Activated naive CD4-positive, alpha-beta T cell treated with anti-CD3 and anti-CD28 coated beads, Interleukin-2, amount 50 U/mL, for 24 hours (primary cell): ENCODE data around the gene SLC16A5.
"Not testable (repeated sequence)": the region's sequence is repeated elsewhere in the genome, so short reads cannot be mapped to it uniquely, and the experiment has no call there.

Experiments used
- H3K27ac Mint-ChIP-seq: one replicate; pipeline ENCODE4 v1.8.0; 2021; ENCODE audit warnings: mild to moderate bottlenecking, mixed read lengths
- H3K27me3 Mint-ChIP-seq: one replicate; pipeline ENCODE4 v1.8.0; 2021; ENCODE audit warnings: mixed read lengths
- H3K36me3 Mint-ChIP-seq: one replicate; pipeline ENCODE4 v1.8.0; 2021; ENCODE audit warnings: mixed read lengths
- H3K4me1 Mint-ChIP-seq: one replicate; pipeline ENCODE4 v1.8.0; 2021; ENCODE audit warnings: mixed read lengths
- H3K4me3 Mint-ChIP-seq: one replicate; pipeline ENCODE4 v1.8.0; 2021; ENCODE audit warnings: mild to moderate bottlenecking, mixed read lengths
- H3K9me3 Mint-ChIP-seq: one replicate; pipeline ENCODE4 v1.8.0; 2021; ENCODE audit warnings: mixed read lengths

The SLC16A5 gene

DNA sequence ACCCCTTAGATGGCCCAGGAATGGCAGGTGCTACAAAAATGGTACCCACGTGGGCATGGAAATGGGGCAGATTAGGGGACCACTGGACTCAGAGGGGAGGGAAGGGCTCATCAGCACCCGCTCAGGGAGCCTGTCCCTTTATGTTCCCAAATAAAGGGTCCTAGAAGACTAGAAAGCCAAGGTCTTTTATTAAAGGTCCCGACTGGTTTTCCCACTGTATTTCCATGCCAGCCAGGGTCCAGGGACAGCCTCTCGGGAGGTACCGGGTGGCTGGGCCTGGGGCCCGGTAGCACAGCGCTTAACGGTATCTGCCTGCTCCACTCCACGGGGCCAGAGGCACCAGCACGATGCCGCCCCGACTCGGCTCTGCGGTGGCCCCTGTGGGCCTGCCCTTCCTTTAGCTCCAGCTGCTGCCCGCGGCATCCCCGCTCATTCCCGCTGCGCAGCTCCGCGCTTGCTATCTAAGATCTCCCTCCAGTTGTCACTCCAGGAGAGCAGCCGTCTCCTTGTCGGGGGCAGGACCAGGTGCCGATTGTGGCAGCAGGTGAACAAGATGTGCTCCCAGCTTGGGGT is 42.4 kb downstream of the SLC16A5 start:
- Mint-ChIP-seq H3K4me1 (peaks cover 23% of the 10 kb centered on the region), H3K36me3 (no peaks in the 10 kb centered on the region), H3K27me3 (no peaks in the 10 kb centered on the region), H3K9me3 (no peaks in the 10 kb centered on the region), H3K27ac (peak overlapping the region; percentile 95), H3K4me3 (peak overlapping the region; percentile 91)

DNA sequence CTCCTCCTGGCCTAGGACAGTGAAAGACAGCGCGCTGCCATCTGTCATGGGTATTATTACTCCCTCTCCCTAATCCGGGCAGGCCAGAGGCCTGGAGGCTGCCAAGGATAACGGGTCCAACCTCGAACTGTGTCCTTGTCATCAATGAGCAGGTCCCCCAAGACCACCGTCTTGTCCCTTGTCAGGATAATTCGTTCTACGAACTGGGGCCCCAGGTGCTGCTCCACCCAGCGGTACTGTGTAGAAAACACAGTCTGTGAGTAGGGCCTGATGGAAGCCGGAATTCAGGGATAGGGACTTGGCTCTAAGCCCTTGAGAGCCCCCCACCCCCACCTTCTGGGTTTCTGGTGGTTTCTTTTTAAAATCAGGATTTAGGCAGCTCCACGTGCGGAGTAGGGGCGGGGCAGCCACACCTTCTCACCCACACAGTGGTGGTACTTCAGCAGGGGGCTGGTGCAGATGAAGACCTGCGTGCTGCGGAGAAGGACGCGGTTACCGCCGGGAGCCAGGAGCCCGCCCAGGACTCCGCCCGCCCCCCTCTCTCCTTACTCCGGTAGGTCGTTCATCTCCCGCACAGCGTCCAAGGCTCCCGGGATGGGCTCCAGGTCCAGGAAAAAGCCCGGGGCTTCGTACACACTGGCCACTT is 43.0 kb downstream of the SLC16A5 start:
- Mint-ChIP-seq H3K36me3 (peaks cover under 1% of the 10 kb centered on the region), H3K27me3 (no peaks in the 10 kb centered on the region), H3K4me1 (peaks cover 18% of the 10 kb centered on the region), H3K4me3 (peak overlapping the region; percentile 91), H3K27ac (peak overlapping the region; percentile 95), H3K9me3 (no peaks in the 10 kb centered on the region)

DNA sequence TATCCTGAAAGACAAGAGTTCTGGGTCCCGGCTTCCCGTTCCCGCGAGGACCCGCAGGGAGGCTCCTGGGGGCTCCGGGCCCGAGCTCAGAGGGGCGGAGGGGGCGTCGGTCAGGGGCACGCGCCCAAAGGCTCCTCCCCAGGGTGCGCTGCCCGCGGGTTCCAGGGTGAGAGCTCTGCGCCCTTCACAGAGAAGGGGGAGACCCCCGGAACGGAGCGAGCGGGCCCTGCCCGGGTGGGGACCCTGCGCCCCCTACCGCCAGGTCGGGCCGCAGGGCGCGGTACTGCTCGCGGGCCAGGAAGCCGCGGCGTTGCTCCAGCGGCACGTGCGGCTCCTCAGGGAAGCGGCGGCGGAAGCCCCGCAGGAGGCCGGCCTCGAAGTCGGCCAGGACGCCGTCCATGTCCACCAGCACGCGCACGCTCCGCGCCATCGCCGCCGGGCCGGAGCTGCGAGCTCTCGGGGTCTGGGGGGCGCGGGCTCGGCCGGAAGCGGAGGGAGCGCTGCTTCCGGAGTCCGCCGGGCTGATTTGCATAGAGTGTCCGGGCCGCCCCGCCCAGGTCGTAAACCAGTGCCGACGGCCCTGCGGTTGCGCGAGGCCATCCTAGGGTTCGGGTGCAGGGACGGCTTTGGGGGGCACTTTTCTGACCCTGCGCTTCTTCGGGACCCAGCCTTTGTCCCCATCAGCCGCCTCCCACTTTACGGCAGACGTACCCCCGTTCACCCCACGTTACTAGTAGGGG is 43.7 kb downstream of the SLC16A5 start, which contains the start of gene NT5C:
Gene NT5C (minus strand): TSS at position 465 of the 740 bp plus-strand sequence. CDS start 35 bp downstream, at position 430.
- H3K36me3 Mint-ChIP-seq, result peaks cover 1% of the 10 kb centered on the region

DNA sequence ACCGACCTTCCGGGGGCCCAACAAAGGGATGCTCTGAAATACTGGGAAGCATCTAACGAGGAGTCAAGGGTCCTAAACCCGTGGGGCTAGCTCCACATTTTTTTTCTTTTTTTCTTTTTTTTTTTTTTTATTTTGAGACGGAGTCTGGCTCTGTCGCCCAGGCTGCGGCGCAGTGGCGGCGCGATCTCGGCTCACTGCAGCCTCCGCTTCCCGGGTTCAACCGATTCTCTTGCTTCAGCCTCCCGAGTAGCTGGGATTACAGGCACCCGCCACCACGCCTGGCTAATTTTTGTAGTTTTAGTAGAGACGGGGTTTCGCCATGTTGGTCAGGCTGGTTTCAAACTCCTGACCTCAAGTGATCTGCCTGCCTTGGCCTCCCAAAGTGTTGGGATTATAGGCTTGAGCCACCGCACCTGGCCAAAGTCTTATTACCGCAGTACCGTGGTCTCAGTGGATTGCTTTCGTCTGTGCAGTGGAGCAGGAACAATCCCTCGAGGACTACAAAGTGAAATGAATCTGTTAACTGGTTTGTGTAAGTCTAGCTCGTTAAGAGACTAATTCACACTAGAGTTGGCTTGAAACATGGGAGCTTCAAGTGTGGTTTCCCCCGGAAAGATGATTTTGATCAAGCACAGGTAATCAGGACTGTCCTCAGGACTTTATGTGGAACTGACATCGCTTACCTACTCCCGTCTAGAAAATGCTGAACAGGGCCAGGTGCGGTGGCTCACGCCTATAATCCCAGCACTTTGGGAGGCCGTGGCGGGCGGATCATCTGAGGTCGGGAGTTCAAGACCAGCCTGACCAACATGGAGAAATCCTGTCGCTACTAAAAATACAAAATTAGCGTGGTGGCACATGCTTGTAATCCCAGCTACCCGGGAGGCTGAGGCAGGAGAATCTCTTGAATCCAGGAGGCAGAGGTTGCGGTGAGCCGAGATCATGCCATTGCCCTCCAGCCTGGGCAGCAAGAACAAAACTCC is 44.6 kb downstream of the SLC16A5 start:
- not testable (repeated sequence) for H3K27me3 Mint-ChIP-seq, H3K36me3 Mint-ChIP-seq, H3K9me3 Mint-ChIP-seq
- Mint-ChIP-seq H3K4me3 (peak overlapping the region; percentile 87), H3K4me1 (peaks cover 11% of the 10 kb centered on the region), H3K27ac (peak overlapping the region; percentile 79)

More for the DNA sequence above, 43.7 kb downstream of the SLC16A5 start, which contains the start of gene NT5C:
- H3K4me3 Mint-ChIP-seq, result peak within 1 kb of the TSS; percentile 91
- H3K9me3 Mint-ChIP-seq, result no peaks in the 10 kb centered on the region
- no peaks in the 10 kb centered on the region for H3K27me3 Mint-ChIP-seq
- peaks cover 11% of the 10 kb centered on the region for H3K4me1 Mint-ChIP-seq
- H3K27ac Mint-ChIP-seq, result peak within 1 kb of the TSS; percentile 95

DNA sequence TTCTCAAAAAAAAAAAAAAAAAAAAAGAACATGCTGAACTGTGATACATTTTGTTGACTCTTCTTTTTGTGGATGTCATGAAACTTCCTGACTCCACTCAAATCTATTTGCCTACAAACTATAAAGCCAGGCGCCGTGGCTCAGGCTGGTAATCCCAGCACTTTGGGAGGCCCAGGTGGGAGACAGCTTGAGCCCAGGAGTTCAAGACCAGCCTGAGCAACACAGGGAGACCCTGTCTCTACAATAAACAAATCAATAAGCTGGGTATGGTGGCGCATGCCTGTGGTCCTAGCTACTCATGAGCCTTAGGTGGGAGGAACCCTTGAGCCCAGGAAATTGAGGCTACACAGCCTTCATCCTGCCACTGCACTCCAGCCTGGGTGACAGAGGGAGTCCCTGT is 45.2 kb downstream of the SLC16A5 start:
- Mint-ChIP-seq H3K4me3 (no peak overlapping the region), H3K27ac (peak overlapping the region; percentile 77), H3K36me3 (peaks cover 1% of the 10 kb centered on the region), H3K9me3 (no peaks in the 10 kb centered on the region), H3K4me1 (peaks cover 11% of the 10 kb centered on the region), H3K27me3 (no peaks in the 10 kb centered on the region)

DNA sequence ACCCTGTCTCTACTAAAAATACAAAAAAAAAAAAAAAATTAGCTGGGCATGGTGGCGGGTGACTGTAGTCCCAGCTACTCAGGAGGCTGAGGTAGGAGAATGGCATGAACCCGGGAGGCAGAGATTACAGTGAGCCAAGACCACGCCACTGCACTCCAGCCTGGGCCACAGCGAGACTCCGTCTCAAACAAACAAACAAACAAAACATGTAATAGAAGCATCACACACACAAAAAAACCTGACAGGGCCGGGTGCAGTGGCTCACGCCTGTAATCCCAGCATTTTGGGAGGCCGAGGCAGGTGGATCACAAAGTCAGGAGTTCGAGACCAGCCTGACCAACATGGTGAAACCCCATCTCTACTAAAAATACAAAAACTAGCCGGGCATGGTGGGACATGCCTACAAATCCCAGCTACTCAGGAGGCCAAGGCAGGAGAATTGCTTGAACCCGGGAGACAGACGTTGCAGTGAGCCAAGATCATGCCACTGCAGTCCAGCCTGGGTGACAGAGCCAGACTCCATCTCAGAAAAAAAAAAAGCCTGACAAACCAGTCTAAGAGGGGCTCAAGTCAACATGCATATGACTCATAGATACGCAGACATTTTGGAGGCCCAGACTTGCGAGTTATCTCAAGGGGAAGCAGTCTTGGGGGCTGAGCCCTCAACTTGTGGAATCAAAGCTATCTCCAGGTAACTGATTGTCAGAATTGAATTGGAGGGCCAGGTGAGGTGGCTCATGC is 46.0 kb downstream of the SLC16A5 start:
- not testable (repeated sequence) for H3K27me3 Mint-ChIP-seq, H3K36me3 Mint-ChIP-seq, H3K9me3 Mint-ChIP-seq, H3K4me3 Mint-ChIP-seq
- Mint-ChIP-seq H3K4me1 (peaks cover 11% of the 10 kb centered on the region), H3K27ac (peak overlapping the region; percentile 88)

DNA sequence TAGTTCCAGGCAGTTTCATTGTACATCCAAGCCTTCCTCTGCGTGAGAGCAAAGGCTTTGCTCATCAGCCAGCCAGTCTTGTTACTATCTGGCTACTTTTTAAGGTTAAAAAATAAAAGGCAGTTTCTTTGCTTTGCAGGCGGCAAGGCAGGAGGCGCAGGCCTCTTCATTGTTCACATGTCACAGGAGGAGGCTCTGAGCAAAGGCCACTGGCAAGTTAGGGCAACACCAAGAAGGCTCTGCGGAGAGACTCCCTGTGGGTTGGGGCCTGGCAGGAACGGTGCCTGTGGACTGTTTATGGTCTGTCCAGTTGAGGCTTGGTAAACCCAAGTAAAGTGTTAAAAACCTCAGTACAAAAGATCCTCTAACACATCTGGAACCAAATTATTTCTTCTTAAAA is 47.7 kb downstream of the SLC16A5 start:
- peaks cover 1% of the 10 kb centered on the region for H3K36me3 Mint-ChIP-seq
- peaks cover 8% of the 10 kb centered on the region for H3K4me1 Mint-ChIP-seq
- no peaks in the 10 kb centered on the region for H3K27me3 Mint-ChIP-seq
- no peaks in the 10 kb centered on the region for H3K9me3 Mint-ChIP-seq
- H3K4me3 Mint-ChIP-seq, result no peak overlapping the region
- H3K27ac Mint-ChIP-seq, result peak overlapping the region; percentile 55

DNA sequence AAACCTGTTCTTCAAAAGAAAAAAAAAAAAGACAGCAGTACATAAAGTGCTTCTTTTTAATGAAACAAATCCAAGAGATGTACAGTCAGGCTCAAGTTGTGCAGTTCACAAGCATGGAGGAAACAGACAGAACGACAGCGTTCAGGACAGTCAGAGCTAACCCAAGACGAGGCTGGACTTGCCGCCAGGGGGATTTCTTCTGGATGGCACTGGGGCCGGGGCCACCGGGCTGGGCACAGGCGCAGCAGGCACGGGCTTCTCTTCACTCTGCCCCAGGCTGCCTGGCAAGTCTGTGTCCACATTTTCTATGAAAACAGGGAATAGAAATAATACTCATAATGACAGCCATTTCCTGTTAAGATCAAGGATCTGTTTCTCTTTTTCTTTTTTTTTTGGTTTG is 48.2 kb downstream of the SLC16A5 start:
- peaks cover 6% of the 10 kb centered on the region for H3K4me1 Mint-ChIP-seq
- no peak overlapping the region for H3K4me3 Mint-ChIP-seq
- H3K27ac Mint-ChIP-seq, result peak overlapping the region; percentile 55
- no peaks in the 10 kb centered on the region for H3K27me3 Mint-ChIP-seq
- H3K9me3 Mint-ChIP-seq, result no peaks in the 10 kb centered on the region
- H3K36me3 Mint-ChIP-seq, result peaks cover 1% of the 10 kb centered on the region

DNA sequence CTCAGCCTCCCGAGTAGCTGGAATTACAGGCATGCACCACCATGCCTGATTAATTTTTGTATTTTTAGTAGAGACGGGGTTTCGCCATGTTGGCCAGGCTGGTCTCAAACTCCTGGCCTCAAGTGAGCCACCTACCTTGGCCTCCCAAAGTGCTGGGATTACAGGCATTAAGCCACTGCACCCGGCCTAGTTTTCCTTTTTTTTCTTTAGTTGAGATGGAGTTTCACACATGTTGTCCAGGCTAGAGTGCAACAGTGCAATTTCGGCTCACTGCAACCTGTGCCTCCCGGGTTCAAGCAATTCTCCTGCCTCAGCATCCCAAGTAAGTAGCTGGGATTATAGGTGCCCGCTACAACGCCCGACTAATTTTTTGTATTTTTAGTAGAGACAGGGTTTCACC is 50.0 kb downstream of the SLC16A5 start:
- H3K4me1 Mint-ChIP-seq, H3K4me3 Mint-ChIP-seq, H3K36me3 Mint-ChIP-seq, H3K9me3 Mint-ChIP-seq, H3K27me3 Mint-ChIP-seq: not testable (repeated sequence)
- H3K27ac Mint-ChIP-seq, result peak overlapping the region; percentile 8

DNA sequence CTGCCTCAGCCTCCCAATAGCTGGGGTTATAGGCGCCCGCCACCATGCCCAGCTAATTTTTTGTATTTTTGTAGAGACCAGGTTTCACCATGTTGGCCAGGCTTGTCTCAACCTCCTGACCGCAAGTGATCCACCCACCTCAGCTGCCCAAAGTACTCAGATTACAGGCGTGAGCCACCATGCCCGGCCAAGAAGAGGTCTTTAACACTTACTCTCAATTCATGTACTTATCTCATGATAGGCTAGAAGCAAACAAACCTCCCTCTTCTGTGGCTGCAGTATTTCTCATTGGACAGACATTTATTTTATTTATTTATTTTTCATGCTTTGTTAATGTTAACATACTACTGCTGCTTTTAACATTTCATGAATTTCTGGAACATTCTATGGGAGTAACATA is 50.8 kb downstream of the SLC16A5 start:
- no peak overlapping the region for H3K4me3 Mint-ChIP-seq
- peaks cover 1% of the 10 kb centered on the region for H3K36me3 Mint-ChIP-seq
- H3K27ac Mint-ChIP-seq, result no peak overlapping the region

DNA sequence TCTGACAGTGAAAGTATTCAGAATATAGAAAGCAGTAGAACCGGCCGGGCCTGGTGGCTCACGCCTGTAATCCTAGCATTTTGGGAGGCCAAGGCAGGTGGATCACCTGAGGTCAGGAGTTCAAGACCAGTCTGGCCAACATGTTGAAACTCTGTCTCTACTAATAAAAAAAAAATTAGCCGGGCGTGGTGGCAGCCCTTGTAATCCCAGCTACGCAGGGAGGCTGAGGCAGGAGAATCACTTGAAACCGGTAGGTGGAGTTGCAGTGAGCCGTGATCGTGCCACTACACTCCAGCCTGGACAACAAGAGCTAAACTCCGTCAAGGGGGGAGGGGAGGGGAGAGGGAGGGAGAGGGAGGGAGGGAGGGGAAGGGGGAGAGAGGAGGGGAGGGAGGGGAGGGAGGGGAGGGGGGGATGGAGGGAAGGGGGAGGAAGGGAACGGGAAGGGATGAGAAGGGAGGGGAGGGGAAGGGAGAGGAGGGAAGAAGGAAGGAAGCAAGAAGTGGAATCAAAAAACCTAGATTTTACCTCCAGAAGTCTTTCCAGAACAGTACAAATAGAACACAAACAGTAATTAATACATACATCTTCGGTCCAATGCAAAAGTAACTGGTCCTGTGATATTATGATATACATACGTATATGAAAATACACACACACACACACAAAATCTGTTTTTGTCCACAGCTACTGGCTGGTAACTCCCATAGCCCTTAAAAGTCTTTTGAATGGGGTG is 54.6 kb downstream of the SLC16A5 start:
- peaks cover 10% of the 10 kb centered on the region for H3K36me3 Mint-ChIP-seq

More for the DNA sequence above, 50.8 kb downstream of the SLC16A5 start:
- peaks cover 3% of the 10 kb centered on the region for H3K4me1 Mint-ChIP-seq
- no peaks in the 10 kb centered on the region for H3K27me3 Mint-ChIP-seq
- no peaks in the 10 kb centered on the region for H3K9me3 Mint-ChIP-seq

DNA sequence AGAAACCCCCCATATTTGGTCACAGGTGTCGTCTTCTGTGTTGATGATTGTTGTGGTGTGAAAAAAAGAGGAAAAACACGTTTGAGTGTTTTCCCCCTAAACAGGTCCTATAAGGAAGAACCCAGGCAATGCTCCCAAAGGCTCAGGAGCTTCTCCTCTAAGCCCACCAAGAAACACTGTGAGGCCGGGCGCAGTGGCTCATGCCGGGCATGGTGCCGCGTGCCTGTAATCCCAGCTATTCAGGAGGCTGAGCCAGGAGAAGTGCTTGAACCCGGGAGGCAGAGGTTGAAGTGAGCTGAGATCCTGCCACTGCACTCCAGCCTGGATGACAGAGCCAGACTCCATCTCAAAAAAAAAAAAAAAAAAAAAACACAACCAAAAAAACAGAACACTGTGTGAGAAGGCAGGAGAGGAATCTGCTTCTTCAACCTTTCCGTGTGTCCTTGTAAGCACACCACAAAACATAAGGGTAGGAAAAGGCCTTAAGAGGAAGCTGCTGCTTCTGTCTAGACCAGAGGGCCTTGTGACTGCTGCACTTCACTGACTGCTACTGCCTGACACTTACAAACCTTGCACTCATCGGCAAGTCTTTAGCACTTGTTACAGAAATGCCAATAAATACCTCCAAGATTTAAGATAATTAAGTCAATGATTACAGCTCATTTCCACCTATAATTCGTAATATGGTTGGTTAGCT is 57.2 kb downstream of the SLC16A5 start:
- Mint-ChIP-seq H3K27ac (no peak overlapping the region), H3K4me3 (no peak overlapping the region), H3K4me1 (peaks cover 8% of the 10 kb centered on the region), H3K36me3 (peaks cover 11% of the 10 kb centered on the region), H3K27me3 (no peaks in the 10 kb centered on the region), H3K9me3 (no peaks in the 10 kb centered on the region)

More for the DNA sequence above, 54.6 kb downstream of the SLC16A5 start:
- no peaks in the 10 kb centered on the region for H3K27me3 Mint-ChIP-seq
- no peak overlapping the region for H3K4me3 Mint-ChIP-seq
- H3K9me3 Mint-ChIP-seq, result no peaks in the 10 kb centered on the region
- no peak overlapping the region for H3K27ac Mint-ChIP-seq
- peaks cover 3% of the 10 kb centered on the region for H3K4me1 Mint-ChIP-seq

DNA sequence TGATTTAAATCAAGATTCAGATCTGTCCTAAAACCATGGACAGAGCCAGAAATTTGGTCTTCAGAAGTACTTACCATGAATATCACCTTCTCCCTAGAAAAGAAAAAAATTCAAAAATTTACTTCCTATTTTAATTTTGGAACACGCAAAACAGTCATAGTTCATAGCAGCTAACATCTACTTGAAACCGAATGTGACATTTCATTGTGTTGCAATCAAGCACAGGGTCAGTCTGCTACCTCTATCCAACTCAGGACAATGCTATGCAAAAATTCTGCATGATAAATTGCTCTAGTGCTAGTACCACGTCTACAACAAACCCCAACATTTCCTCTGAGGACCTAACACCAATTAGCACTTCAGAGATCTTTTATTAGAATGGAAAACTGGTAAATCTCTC is 58.8 kb downstream of the SLC16A5 start:
- Mint-ChIP-seq H3K27me3 (no peaks in the 10 kb centered on the region), H3K36me3 (peaks cover 11% of the 10 kb centered on the region), H3K27ac (no peak overlapping the region), H3K4me1 (peaks cover 4% of the 10 kb centered on the region), H3K4me3 (no peak overlapping the region), H3K9me3 (no peaks in the 10 kb centered on the region)
